GM19372 (cell line): ENCODE measurements around the gene INPP5F.
"Not testable (repeated sequence)": the region's sequence is repeated elsewhere in the genome, so short reads cannot be mapped to it uniquely, and the experiment has no call there.

ENCODE experiments used
- ATAC-seq: cut with Tn5 transposase; IDR thresholded peaks from one replicate; pipeline ENCODE4 v1.9.1; 2021; ENCODE audit warnings: mild to moderate bottlenecking, low read depth, moderate library complexity; ENCODE audit not compliant: unreplicated experiment

INPP5F gene

DNA sequence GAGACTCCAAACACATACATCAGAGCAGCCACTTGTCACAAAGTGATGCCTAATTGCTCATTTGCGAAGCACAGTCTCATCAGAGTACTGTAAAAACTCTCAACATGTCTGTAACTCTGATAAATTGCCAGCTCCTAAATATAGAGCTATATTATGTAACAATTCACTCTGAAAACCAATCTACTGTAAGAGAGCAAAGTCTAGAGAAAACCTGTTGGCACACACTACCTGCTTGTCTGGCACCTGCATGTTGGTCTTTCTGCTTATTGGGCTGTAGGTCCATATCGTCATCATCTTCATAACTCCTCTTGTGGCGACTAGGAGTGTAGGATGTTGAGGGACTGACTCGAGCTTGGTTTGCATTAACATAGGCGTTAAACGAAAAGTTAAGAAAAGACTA, 127.0 kb downstream of the INPP5F start:
- no peak for ATAC-seq

DNA sequence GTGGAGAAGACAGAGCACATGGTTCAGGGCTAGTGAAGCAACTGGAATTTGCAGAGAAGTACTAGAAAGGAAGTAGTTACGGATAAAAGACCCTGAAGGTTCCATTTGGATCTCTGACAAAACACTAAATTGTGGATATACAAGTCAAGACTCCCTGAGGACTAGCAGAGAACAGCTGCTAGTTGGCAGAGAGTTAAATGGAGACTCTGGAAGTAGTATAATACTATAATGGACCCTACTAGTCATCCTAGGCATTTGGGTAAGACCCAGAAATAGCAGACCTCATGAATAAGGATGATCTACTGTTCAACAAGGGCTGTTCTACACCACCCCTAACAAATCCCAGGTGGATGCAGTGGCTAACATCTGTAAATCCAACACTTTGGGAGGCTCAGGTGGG, 127.7 kb downstream of the INPP5F start:
- no peak for ATAC-seq

DNA sequence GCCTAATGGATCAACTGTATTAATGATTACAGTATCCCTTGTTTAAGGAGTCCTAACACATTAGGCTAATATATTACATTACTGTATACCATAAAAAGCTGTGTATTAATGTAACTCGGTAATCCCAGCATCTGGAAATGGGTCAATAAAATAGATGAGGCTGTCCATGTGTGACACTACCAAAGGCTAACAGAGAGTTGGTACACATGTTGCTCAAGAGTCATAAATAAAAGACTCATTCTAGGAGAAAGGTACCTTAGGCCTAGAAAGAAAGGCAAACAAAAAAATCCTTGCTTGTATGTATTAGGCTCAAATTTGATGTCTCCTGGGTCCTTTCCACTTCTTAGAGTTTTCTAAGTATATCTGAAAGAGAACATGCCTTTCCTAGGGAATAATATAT, 132.2 kb downstream of the INPP5F start:
- ATAC-seq = no peak

DNA sequence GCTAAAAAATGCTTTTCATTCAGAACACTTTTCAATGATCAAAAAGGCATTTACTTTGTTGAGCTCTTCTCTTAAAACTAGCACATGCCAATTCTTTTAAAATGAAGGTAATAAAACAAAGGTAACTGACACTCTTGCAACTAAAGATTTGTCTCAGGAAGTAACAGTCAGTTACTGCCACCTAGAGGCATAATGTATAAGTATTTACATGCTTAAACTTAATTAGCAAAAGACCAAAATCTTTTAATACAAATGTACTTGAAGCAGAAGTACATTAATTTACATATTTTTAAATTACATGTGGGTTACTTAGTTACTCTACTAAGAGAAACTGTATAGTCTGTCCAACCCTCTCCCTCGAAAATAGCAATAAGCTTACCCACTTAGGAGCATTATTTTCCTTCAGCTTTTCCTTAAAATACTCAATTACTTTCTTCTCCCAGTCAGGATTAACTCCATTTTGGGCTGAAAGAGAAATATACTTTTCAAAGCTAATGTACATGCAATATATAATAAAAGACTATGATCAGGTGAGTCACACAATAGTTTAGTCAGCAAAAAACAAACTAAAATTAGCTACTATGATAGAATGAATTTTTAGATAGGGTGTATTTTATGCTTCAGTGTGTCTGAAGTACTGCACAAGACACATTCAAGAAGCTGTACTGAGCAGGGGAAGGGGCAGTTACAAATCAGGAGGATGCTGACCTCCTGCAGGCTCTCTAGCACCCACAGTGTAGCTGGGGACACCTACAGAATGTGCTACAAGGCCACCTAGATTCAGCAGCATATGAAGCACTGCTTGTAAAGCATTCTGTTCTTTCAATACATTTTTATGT, 133.8 kb downstream of the INPP5F start:
- ATAC-seq = no peak

DNA sequence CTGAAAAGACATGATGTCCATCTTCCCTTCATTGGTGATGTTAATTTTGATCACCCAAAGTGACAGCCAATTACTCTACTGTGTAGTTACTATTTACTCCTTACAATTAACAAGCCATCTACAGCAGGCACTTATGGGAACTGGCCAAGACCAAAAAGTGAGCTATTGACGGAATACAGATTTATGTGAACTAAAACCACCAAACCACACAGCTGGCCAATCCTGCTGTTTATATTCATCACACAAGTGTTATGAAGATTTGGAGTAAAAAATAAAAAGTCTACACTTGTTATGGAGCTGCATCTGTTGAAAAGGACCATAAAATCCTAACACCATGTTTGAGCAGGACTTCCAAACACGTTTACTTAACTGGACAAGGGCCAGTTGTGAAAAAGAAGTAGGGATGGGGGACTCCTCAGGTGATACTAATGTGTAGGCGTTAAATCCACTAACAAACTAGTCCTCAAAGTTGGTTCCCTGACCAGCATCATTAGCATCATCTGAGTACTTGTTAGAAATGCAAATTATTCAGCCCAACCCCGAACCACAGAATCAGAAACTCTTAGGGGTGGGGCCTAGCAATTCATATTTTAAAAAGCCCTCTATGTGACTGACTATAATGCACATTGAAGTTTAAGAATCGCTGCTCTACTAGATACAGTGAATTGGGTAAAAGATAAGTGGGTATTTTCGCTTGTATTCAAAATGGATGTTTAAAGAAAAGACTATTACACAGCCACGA, 135.2 kb downstream of the INPP5F start:
- no peak for ATAC-seq

DNA sequence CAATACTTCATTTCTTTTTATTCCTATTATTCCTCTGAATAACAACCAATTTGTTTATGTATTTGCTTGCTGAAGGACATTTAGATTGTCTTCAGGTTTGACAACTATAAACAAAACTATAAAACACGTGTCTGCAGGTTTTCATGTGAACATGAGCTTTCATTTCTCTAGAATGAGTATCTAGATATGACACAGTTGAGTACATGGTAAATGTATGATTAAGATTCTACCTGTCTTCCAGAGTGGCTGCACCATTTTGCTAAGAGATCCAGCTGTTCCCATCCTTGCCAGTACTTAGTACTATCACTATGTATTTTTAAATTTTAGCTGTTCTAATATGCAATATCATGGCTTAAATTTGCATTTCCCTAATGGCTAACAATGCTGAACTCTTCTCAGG, 136.7 kb downstream of the INPP5F start:
- ATAC-seq = no peak

DNA sequence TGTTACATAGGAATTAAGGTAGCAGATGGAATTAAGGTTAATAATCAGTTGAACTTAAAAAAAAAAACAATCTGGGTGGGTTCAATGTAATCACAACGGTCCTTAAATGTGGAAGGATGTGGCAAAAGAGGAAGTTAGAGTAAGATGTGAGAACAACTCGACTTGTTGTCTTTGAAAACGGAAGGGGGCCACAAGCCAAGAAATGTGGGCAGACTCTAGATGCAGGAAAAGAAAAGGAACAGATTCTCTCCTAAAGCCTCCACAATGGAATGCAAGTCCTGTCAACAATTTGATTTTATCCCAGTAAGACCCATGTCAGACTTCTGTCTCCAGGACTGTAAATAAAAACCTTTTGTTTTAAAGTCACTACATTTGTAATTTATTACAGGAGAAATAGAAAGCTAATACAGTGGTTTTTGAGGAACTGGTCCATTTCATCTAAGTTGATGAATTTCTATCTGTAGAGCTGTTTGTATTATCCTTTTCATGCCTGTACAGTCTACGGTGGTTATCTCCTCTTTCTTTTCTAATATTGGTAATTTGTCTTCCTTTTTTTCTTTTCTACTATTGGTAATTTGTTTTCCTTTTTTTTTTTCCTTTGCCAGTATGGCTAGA, 138.2 kb downstream of the INPP5F start:
- ATAC-seq = no peak

DNA sequence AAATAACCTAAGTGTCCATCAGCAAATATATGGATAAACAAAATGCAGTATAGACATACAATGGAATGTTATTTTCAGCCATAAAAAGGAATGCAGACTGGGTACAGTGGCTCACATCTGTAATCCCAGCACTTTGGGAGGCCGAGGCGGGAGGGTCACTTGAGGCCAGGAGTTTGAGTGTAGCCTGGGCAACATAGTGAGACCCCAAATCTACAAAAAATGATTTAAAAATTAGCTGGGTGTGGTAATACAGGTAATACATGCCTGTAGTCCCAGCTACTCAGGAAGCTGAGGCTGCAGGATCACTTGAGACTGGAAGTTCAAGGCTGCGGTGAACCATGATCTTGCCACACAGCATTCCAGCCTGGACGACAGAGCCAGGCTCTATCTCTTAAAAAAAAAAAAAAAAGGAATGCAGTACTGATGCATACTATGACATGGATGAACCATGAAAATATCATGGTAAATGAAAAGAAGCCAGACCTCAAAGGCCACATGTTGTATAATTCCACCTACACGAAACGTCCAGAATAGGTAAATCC, 139.9 kb downstream of the INPP5F start:
- no peak for ATAC-seq

DNA sequence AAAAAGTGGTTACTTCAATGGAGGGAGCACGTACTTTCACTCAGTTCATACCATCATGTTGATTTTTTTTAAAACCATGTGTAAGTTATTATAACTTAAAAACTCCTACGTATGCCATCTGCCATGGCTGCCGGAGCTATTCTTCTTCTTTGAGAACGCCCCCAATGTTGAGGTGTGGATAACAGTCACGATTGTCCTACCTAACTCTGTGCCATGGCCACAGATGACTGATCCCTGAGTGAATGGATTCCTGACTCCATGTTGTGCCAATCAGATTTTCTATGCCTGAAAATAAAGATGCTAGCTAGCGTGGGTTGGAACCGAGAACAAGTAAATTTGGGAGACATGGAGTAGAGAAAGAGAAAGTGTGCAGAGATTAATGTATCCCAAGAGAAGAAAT, 141.5 kb downstream of the INPP5F start:
- ATAC-seq = no peak

DNA sequence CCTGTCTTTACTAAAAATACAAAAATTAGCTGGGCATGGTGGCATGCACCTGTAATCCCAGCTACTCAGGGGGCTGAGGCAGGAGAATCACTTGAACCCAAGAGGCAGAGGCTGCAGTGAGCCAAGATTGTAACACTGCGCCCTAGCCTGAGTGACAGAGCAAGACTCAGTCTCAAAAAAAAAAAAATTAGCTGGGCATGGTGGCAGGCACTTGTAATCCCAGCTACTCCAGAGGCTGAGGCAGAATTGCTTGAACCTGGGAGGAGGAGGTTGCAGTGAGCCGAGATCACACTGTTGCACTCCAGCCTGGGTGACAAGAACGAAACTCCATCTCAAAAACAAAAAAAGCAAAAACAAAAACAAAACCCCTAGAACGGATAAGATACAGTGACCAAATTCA, 143.5 kb downstream of the INPP5F start:
- not testable (repeated sequence) for ATAC-seq

DNA sequence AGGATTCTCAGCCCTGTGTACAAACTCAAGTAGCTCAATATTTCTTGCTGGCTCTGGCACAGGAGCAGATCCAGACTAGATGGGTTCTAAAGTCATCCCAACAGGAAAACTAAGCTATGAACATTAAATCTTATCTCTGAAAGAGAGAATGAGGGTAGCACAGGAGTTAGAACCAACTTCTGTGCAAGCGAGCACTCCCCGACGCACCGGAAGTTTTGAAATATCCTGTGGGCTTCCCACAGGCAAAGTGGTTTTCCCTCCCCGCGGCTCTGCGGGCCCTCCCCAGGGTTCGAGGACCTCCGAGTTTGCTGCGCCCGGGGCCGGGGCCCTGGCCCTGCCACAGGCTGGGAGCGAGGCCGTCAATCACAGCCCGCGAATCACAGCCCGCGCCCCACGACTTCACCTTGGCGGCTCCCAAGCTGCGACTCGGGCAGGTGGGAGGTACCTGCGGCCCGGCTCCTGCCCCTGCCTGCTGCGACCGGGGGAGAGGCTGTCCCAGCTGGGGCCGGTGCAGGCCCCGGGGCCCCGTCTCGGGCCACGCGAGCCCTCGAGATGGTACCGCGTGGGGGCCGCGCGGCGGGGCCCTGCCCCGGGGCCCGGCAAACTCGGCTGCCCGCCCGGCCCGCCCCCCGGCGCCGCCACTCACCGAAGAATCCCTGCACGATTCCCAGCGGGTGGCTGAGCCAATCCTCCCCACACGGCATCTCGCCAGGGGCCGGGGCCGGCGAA, 146.2 kb downstream of the INPP5F start:
- peak; percentile 30 for ATAC-seq

DNA sequence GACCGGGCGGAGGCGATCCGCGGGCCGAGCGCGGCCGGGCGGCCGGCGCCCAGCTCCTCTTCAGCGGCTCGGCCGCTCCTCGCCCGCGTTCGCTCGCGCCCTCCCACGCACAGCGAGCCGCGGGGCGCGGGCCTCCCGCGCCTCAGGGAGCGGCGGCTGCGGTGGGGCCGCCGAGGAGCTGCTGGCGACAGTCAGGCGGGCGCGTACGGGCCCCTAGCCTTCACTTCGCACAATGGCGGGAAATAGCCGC, 146.7 kb downstream of the INPP5F start, which contains the start of gene MCMBP:
TSS of gene MCMBP (minus strand) at position 234 of the 250 bp plus-strand sequence. CDS start 259 bp downstream, outside the sequence.
- ATAC-seq = peak; percentile 25

DNA sequence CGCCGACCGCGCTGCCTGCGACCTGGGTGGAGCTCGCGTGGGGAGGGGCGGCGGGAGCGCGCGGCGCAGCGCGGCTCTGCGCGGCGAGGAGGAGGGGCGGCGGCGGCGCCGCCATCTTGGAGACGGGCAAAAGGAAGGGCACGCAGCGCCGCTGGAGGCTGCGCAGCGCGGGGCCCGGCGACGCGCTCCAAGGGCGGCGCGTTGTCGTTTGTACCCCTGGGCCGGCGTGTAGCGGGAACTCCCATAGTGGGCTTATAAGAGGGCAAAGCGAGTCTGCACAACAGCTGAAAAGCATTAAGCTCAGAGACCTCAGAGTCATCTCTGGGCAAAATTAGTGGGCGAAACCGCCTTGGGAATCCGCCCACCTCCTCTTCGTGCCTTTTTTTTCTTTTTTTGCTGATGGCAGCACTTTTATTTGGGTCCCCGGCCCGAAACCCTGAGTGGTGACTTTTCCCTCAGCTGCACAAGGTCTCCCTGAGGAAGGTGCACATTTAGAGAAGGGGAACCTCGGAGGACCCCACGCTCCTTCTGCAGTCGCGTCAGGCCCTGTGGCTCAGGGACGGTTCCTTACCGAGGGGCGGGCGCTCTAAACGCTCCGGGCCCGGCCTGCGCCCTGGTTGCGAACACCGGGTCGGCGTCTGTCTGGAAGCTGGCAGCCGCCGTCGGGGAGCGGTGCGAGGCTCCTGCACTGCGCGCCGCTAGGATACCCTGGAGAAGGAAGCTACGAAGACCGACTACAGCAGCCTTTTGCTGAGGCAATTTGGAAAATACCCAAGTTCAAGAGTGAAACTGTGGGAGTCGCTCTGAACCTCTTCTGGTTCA, 147.2 kb downstream of the INPP5F start:
- ATAC-seq = peak; percentile 87

DNA sequence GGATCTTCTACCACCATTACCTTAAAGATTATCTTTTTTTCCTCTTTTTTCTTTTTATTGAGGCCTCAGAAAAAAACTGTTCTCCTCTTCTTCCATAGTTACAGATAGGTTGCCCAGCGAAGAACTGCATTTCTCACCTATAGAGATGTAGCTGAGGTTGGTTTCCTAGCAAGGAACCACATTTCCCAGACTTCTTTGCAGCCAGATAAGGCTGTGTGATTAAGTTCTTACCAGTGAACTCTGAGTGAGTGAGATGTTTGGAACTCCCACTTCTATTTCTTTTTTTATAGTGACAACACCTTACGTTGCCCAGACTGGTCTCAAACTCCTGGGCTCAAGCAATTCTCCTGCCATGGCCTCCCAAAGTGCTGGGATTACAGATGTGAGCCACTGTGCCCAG, 152.7 kb downstream of the INPP5F start:
- no peak for ATAC-seq
